ENCODE results near the gene HSPB6.
A peak's percentile ranks its signal among the peaks of the same experiment; 100 is the strongest.

Gene HSPB6

DNA sequence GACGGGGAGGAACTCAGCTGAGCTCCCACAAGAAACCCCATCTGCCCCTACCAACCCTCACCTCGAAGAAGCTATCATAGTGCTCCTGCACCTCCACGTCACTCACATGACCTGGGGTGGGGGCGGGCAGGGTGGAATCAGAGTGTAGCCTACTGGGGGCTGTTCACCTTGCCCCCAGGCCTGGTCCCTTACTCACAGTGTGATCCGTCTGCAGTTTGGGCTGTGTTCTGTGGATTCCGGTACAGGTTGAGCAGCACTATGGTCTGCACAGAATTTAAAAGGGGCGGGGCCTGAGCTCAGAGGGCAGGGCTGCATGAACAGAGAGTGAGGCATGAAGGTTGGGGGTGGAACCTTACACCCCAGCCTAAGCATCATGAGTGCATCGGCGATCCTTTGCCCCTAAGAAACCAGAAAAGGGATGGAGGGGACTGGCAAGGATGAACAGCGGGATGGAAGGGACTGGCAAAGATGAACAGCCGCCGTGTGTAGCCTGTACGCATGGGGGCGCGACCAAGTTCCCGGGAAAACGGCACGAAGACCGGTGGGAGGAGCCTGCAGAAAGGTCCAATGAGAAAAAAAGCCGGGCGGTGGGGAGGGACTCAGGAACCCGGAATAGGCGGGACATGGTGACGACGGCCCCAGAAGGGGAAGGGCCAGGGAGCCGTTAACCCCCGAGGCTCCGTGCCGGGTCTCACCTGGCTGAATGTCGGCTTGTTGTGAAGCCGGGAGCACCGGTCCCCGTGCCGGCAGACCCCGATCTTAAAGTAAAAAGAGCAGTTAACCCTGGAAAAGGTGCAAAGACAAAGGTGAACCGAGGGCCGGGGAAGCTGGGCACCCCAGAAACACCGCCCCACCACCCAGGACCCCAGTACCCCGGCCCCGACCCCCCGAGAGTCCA is 12.2 kb downstream of the HSPB6 start:
- peak; percentile 90 for DNase-seq

DNA sequence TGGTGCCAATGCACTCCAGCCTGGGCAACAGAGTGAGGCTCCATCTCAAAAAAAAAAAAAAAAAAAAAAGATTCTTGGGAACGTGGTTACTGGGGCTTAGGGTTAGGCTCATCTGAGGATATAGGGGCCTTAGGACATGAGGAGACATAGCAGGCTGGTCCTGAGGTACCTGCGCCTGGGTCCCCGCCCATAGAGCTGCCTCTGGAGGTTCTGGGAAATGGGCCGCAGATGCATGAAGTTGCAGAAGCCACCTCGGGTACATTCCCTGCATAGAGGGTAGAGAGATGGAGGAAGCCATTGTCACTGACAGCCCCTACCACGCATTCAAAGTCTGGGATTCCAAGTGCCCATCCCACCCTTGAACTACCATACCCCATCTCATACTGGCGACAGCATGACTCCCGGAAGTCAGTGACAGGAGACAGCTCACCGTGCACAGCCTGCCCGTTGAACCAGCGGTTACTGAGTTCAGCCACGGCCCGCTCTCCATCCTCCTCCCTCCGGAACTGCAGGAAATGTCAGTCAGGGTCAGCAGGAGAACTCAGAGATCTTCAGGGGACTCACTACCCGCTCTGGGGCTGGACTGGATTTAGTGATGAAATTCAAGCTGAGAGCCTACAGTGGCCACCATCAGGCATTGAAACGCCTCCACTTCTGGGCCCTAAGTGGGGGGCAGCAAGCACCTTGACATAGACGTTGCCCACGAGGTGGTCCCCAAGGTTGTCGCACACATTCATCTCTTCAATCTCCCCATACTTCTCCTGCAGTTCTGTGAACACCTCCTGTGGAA is 13.0 kb downstream of the HSPB6 start:
- no peak for DNase-seq

DNA sequence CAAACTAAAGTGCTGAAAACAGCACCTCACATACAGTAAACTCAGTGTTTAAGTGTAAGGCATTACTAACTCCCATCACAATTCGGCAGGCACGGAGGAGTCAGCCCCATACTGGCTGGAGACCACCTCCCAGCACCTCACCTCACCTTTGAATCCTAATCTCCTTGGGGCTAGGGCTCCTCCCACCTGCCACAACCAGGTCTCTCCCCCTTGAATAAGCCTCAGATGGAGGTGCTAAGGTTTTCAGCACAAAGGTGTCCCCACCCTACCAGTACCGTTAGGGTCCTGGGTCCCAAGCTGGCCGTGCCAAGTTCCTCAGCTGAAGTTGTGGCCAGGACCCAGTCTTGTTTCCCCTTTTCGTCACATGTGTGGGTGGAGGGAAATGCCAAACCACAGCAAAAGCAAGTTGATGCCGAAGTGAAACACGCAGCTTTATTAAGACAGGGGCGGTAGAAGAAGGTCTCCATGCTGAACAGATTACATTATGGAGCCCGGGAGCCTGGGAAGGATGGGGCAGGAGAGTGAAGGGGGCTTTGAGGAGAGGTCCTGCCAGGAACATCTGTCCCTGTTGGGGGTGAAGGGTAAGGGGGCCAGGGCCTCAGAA is 14.6 kb downstream of the HSPB6 start, which contains the start of gene IGFLR1:
Gene IGFLR1, minus strand, starts transcription at position 332 of the 604 bp plus-strand sequence. CDS start 1,272 bp downstream, outside the sequence.
- DNase-seq, result no peak

DNA sequence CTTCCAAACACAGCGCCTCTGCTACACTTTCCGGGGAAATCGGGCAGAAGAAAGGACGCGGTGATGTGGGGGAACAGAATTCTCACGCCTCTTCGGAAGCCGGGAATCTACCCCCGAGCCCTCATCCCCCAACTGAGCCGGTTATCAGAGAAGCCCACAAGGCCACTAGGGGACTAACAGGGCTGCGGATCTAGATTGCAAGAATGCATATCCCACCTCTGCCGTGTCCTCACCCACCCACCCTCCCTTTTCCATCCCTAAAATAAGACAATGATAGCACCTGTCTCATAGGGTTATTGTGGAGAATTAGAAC is 15.7 kb downstream of the HSPB6 start:
- no peak for DNase-seq

DNA sequence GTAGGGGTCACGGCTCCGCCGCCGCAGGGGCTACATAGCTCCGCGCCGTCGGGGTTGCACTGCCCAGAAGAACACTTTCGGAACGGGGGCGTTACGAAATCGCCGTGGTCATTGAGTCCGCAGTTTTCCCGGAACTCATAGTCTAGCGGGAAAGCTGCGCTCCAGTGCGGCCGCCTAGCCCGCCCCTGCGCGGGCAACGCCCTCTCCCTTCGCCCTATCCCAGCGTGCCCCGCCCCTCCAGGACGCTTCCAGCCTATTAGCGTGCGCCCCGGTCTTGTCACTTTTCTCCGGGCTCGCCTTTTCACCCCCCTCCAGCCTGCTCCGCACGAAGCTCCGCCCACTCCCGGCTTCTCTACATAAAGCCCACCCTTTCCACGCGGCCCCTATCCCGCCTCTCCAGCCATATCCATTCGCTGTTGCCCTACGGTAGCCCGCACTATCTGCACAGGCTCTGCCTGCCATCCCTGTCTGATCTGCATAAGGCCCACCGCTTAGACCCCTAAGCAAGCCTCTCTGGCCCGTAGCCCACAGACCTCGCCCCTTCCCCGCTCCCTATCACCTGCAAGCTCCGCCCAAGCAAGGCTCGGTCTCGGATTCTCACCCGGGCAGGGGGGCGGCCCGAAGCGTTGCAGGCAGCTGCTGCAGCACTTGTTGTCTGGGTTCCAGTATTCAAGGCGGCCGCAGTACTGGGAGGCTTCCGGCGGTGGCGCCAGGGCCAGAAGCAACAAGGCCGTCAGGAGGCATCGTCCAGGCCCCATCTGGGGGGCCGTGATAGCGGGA is 16.2 kb downstream of the HSPB6 start:
- DNase-seq, result peak; percentile 95

DNA sequence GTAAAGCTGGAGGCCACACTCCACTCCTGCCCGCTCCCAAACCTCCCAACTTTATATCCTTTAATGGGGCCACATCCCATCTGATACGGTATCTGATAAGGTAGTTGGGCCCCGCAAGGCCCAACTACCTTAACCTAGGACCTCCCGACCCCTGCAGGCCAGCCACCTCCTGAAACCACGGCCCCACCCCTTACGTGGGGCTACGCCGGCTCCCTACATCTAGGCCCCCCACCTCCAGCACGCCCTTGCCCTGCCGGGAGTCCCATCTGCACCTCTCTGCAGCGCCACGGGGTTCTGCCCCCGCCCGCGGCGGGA is 16.8 kb downstream of the HSPB6 start:
- no peak for DNase-seq

DNA sequence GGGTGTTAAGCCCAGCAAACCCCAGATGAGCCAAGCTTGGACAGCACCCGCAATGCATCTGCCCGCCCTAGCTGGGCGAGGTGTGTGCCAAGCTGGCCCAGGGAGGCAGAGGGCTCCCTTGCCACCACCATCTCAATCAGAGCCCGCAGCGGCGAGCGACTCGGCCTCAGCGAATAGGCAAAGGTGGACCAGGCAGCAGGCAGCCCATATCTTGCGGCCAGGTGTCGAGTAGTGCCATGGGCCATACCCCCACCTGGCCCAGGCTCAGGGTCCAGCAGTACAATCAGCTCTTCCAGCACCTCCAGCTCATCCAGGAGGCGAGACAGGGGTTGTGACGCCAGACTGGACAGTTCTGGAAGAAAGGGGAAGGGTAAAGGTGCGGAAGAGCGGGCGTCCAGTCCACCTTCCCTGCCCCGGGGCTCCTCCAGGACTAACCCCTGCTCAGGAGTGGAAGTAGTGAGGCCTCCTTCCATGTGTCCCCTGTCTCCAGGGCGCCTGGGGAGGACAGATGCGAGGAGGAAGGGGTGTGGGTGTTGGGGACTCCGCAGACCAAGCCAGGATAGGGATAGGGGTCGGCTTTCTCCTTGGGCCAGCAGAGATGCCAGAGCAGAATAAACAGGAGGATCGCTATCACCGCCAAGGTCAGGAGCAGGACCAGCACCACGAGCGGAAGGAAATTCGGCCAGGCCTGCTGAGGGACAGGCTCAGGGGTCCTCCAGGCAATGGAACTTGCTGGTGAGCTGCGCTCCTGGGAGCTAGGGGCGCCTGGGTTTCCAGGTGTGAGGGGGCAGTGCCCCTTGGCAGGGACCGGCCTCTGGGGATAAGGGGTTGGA is 17.3 kb downstream of the HSPB6 start:
- no peak for DNase-seq

DNA sequence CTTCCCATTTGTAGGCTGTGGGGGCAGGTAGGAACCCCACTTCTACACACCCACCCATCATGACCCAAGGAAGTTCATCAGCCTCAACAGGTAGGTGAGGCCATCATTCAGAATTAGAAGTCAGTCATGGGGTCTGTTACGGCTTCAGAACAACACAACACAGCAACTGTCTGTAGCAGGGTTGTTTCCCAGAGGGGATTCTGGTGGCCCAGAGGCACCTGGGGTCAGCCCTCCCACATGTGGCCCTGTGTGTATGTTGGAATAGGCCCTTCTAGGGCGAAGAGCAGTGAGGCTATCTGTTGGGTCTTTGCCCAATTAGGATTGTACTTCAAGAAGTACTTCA is 18.0 kb downstream of the HSPB6 start:
- no peak for DNase-seq

DNA sequence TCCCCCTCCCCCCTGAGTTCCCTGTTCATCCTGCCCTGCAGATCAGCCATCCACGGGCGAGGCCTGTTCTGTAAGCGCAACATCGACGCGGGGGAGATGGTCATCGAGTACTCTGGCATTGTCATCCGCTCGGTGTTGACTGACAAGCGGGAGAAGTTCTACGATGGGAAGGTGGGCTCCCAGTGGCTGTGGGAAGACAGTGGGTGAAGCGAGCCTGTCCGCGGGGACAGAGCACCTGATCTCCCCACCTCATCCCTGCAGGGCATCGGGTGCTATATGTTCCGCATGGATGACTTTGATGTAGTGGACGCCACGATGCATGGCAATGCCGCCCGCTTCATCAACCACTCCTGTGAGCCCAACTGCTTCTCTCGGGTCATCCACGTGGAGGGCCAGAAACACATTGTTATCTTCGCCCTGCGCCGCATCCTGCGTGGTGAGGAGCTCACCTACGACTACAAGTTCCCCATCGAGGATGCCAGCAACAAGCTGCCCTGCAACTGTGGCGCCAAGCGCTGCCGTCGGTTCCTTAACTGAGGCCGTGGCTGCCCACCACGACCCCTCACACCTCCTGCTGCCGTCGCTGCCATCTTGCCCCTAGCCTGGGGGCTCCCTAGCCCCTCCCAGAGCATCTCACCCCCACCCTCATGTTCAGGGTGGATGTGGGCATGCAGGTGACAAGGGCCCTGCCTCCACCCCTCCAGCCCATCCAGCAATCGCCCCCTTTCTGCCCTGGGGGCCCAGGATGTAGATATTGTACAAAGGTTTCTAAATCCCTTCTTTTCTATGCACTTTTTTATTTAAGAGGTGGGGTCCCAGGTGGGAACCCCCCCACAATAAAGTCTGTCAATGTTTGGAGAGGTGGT is 18.6 kb downstream of the HSPB6 start:
- no peak for DNase-seq

DNA sequence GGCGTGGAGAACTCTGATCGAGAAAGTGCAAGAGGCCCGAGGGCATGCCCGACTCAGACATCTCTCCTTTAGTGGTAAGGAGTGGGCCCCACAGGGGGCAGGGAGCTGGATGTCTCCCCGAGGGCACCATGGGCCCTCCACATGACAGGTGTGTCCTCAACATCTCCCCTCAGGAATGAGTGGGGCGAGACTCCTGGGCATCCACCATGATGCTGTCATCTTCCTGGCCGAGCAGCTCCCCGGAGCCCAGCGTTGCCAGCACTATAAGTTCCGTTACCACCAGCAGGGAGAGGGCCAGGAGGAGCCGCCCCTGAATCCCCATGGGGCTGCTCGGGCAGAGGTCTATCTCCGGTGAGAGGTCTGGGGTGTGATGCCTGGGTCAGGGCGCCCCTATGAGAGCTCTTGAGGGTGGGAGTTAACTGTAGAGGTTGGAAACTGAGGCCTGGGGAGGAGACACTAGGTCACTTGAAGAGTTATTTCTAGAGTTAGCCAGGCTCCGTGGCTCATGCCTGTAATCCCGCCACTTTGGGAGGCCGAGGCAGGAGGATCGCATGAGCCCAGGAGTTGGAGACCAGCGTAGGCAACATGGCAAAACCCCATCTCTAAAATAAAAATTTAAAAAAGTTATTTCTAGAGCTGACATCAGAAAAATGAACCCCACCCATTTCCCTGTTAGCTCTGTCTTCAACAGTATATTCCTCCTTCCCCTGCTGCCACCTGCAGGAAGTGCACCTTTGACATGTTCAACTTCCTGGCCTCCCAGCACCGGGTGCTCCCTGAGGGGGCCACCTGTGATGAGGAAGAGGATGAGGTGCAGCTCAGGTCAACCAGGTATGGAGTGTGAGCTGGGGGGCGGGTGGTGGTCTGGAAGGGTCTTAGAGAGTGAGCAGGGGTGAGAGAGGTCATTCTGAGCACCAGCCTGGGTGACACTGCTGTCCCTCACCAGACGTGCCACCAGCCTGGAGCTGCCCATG is 19.6 kb downstream of the HSPB6 start:
- DNase-seq, result no peak

DNA sequence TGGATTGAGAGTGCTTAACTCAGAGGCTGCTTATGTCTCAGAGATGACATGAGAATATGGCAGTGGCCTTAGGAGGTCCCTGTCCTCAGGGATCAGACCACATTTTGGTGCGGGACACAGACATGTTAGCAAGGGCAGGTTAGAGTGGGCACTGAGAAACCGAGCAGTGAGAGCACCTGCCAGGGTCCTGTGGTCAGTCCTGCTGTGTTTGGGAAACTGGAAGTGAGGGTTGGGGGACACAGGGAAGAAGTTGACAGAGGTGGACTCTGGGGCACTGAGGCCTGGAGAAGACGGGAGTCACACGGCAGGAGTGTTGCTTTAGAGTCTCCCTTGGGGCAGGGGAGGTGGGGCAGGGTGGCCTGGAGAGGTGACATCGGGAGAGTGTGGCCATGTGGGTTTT is 21.9 kb downstream of the HSPB6 start:
- DNase-seq, result no peak

DNA sequence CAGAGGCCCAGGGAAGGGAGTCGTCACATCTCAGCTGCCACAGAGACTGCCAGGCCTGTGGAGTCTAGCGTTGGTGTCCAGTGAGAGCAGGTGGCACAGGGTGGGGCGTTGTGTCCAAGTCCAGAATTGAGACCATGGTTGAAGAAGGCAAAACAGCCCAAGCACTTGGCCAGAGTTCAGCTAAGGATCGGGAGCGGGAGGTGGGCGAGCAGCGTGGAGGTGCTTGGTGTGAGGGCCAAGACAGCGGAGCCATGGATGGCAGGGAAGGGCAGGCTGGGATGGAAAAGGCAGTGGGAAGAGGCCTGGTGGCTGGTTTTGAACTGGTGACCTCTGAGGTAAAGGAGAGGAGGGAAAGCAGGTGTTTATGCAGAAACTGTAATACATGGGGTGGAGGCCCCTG is 22.6 kb downstream of the HSPB6 start:
- DNase-seq, result no peak

DNA sequence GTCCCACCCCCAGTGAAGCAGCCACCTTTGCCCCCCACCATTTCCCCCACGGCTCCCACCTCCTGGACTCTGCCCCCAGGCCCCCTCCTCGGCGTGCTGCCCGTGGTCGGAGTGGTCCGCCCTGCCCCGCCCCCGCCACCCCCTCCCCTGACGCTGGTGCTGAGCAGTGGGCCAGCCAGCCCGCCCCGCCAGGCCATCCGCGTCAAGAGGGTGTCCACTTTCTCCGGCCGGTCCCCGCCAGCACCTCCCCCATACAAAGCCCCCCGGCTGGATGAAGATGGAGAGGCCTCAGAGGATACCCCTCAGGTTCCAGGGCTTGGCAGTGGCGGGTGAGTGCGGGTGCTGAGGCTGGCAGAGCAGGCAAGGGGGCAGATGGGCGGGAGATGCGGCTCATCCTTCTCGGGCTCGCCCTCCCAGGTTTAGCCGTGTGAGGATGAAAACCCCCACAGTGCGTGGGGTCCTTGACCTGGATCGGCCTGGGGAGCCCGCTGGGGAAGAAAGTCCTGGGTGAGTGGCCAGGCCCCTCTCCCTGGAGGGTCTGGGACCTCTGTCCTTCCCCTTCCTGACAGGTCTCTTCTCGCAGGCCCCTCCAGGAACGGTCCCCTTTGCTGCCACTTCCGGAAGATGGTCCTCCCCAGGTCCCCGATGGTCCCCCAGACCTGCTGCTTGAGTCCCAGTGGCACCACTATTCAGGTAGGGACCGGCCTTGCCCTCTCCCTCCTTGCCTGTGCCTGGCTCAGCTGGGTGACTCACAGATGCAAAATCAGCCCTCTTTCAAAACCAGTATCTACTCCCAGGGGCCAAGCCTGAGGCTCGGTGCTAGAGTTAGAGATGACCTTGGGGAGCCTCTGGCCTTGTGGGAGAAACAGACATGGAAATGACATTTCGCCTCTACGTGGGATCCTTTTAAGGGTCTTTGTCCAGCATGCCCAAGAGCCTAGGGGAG is 23.4 kb downstream of the HSPB6 start:
- DNase-seq, result no peak

DNA sequence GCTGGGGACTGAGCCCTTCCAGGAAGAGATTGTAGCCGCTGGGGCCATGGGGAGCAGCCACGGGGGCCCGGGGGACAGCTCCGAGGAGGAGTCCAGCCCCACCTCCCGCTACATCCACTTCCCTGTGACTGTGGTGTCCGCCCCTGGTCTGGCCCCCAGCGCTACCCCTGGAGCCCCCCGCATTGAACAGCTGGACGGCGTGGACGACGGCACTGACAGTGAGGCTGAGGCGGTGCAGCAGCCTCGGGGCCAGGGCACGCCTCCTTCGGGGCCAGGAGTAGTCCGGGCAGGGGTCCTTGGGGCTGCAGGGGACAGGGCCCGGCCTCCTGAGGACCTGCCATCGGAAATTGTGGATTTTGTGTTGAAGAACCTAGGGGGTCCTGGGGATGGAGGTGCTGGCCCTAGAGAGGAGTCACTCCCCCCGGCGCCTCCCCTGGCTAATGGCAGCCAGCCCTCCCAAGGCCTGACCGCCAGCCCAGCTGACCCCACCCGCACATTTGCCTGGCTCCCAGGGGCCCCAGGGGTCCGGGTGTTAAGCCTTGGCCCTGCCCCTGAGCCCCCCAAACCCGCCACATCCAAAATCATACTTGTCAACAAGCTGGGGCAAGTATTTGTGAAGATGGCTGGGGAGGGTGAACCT is 24.2 kb downstream of the HSPB6 start:
- DNase-seq, result no peak

DNA sequence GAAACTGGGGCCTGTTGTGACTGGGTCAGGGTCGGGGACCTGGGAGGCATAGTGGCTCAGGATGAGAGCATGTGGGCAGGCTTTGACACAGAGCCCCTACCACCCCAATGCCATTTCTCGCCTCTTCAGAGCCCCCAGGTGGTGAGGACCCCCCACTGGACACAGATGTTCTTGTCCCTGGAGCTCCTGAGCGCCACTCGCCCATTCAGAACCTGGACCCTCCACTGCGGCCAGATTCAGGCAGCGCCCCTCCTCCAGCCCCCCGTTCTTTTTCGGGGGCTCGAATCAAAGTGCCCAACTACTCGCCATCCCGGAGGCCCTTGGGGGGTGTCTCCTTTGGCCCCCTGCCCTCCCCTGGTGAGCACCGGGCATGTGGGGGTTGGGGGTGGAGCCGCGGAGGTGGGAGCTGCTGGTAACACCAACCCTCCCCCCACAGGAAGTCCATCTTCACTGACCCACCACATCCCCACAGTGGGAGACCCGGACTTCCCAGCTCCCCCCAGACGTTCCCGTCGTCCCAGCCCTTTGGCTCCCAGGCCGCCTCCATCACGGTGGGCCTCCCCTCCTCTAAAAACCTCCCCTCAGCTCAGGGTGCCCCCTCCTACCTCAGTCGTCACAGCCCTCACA is 24.9 kb downstream of the HSPB6 start:
- no peak for DNase-seq

DNA sequence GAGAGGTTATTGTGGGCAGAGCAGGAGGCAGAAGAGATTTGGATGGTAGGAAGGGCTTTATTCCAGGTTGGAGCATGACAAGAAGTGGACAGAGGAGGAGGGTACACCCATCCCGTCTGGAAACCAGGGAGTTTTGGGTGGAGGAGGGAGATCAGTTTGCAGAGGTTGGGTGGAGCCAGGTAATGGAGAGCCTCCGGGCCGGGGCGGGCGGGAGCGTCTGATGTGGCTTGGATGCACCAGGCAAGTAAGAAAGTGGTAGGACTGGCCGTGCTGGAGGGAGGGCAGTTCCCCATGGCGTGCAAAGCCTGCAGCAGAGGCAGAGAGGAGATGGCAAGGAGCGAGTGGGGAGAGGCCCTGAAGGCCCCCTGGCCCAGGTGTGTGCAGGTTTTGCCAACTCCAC is 25.5 kb downstream of the HSPB6 start:
- no peak for DNase-seq

DNA sequence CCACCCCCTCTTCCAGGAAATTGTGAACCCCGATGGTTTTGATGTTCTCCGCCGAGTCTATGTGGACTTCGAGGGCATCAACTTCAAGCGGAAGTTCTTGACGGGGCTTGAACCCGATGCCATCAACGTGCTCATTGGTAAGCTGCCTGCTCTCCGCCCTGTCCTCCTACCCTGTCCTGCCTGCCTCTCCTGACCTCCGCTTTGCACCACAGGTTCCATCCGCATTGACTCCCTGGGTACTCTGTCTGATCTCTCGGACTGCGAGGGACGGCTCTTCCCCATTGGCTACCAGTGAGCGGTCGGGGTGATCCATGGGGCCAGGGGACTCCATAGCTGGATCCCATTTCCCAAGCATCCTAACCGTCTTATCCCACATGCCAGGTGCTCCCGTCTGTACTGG is 26.5 kb downstream of the HSPB6 start:
- no peak for DNase-seq

DNA sequence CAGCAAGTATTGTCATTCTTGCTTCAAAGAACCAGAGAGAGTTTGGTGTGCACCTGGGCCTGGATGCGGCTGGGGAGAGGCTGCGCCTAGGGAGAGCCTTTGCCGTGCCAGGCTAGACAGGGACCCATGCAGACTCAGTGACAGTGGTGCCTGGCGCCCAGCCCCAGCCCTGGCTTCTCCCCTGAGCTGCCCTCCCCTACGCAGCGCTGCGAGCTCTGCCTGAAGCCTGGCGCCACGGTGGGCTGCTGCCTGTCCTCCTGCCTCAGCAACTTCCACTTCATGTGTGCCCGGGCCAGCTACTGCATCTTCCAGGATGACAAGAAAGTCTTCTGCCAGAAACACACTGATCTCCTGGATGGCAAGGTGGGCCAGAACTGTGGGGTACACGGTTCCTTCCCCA is 27.1 kb downstream of the HSPB6 start:
- DNase-seq, result no peak
